HEK293 (cell line): ENCODE data around the gene ZIC5.

Experiments used
- CTCF ChIA-PET: fragments of 350-600 bp; formaldehyde crosslinking; extraction: SDS; loops from one replicate; lab custom pipeline; 2021; ENCODE audit warnings: antibody characterized with exemption; lab: Yijun Ruan, JAX
- POLR2A ChIA-PET: fragments of 300-600 bp; formaldehyde crosslinking; extraction: SDS; loops from one replicate; lab custom pipeline; 2020; ENCODE audit warnings: antibody characterized with exemption, inconsistent platforms; lab: Yijun Ruan, JAX
- H3K27ac ChIP-seq: fragments of 200-500 bp; sonication (Bioruptor generic); 2 replicates; pipeline ENCODE4 v1.5.1; 2014; ENCODE audit warnings: low read depth, low read length, control low read depth, inconsistent platforms; ENCODE audit errors: extremely low read depth
- H3K36me3 ChIP-seq, 2 experiments: fragments of 200-500 bp in 1 of 2; sonication (Bioruptor generic) in 1 of 2; 1 replicate in 1 of 2; 2 replicates in 1 of 2; pipeline ENCODE4 v1.5.1; 2014 to 2017; ENCODE audit warnings: inconsistent platforms in 2 of 2, low read length in 2 of 2; ENCODE audit not compliant: control insufficient read depth in 2 of 2, insufficient read depth in 1 of 2
- H3K4me1 ChIP-seq: fragments of 200-500 bp; sonication (Bioruptor generic); 2 replicates; pipeline ENCODE4 v1.5.1; 2014; ENCODE audit warnings: mild to moderate bottlenecking, low read length, inconsistent platforms; ENCODE audit not compliant: control insufficient read depth, insufficient read depth
- H3K4me3 ChIP-seq: 2 replicates; pipeline ENCODE4 v1.5.1; 2011; ENCODE audit warnings: low read depth, mild to moderate bottlenecking, control low read depth, low read length, moderate library complexity
- H3K9me3 ChIP-seq: fragments of 200-500 bp; sonication (Bioruptor generic); 2 replicates; pipeline ENCODE4 v1.5.1; 2014; ENCODE audit warnings: low read depth, low read length, inconsistent platforms; ENCODE audit not compliant: control insufficient read depth, insufficient read depth
- EGR2 ChIP-seq: fragments of 450-650 bp; formaldehyde crosslinking; IDR thresholded peaks from 2 replicates; pipeline ENCODE4 v1.5.1; 2016; ENCODE audit warnings: low read depth, missing biosample characterization, missing genetic modification characterization
- ELK4 ChIP-seq: IDR thresholded peaks from 2 replicates; pipeline ENCODE4 v1.6.1; 2011; ENCODE audit warnings: mild to moderate bottlenecking, low read depth, low read length, borderline replicate concordance
- FEZF1 ChIP-seq: fragments of 450-650 bp; formaldehyde crosslinking; IDR thresholded peaks from 2 replicates; pipeline ENCODE4 v1.5.1; 2016; ENCODE audit warnings: missing biosample characterization, missing genetic modification characterization
- KLF8 ChIP-seq: fragments of 450-650 bp; formaldehyde crosslinking; IDR thresholded peaks from 2 replicates; pipeline ENCODE4 v1.5.1; 2016; ENCODE audit warnings: missing biosample characterization, missing genetic modification characterization
- MEIS1 ChIP-seq: sonication (generic); formaldehyde crosslinking; IDR thresholded peaks from 2 replicates; pipeline ENCODE4 v1.8.1; 2022; ENCODE audit warnings: missing genetic modification reagents, mild to moderate bottlenecking, borderline replicate concordance
- PBX3 ChIP-seq: sonication (generic); formaldehyde crosslinking; IDR thresholded peaks from 2 replicates; pipeline ENCODE4 v1.8.1; 2022; ENCODE audit warnings: mild to moderate bottlenecking, moderate library complexity, missing genetic modification reagents
- PRDM1 ChIP-seq: fragments of 450-650 bp; formaldehyde crosslinking; IDR thresholded peaks from 2 replicates; pipeline ENCODE4; 2016; ENCODE audit warnings: missing biosample characterization, missing genetic modification characterization
- PRDM6 ChIP-seq: fragments of 450-650 bp; formaldehyde crosslinking; IDR thresholded peaks from 2 replicates; pipeline ENCODE4 v1.5.1; 2017; ENCODE audit warnings: missing biosample characterization, missing genetic modification characterization
- SALL2 ChIP-seq: fragments of 450-650 bp; formaldehyde crosslinking; IDR thresholded peaks from 2 replicates; pipeline ENCODE4 v1.5.0; 2017; ENCODE audit warnings: missing biosample characterization, mild to moderate bottlenecking, missing genetic modification characterization, borderline replicate concordance
- TSHZ1 ChIP-seq: fragments of 450-650 bp; formaldehyde crosslinking; IDR thresholded peaks from 2 replicates; pipeline ENCODE4 v1.5.1; 2016; ENCODE audit warnings: missing biosample characterization, missing genetic modification characterization, borderline replicate concordance
- WT1 ChIP-seq: fragments of 450-650 bp; formaldehyde crosslinking; IDR thresholded peaks from 2 replicates; pipeline ENCODE4 v1.5.1; 2016; ENCODE audit warnings: missing biosample characterization, missing genetic modification characterization
- ZBTB44 ChIP-seq: fragments of 450-650 bp; IDR thresholded peaks from 2 replicates; pipeline ENCODE4 v1.5.1; 2018; ENCODE audit warnings: missing biosample characterization, mild to moderate bottlenecking, missing genetic modification characterization
- ZBTB8A ChIP-seq: fragments of 450-650 bp; formaldehyde crosslinking; IDR thresholded peaks from 2 replicates; pipeline ENCODE4 v1.5.1; 2016; ENCODE audit warnings: missing biosample characterization, missing genetic modification characterization
- ZNF10 ChIP-seq: fragments of 450-650 bp; formaldehyde crosslinking; IDR thresholded peaks from 2 replicates; pipeline ENCODE4 v1.5.1; 2017; ENCODE audit warnings: missing biosample characterization, missing genetic modification characterization
- ZNF121 ChIP-seq: fragments of 450-650 bp; formaldehyde crosslinking; IDR thresholded peaks from 2 replicates; pipeline ENCODE4 v1.5.1; 2016; ENCODE audit warnings: missing biosample characterization, missing genetic modification characterization
- ZNF157 ChIP-seq: fragments of 450-650 bp; formaldehyde crosslinking; IDR thresholded peaks from 2 replicates; pipeline ENCODE4 v1.5.1; 2016; ENCODE audit warnings: missing biosample characterization, missing genetic modification characterization
- ZNF324 ChIP-seq: fragments of 450-650 bp; formaldehyde crosslinking; IDR thresholded peaks from 2 replicates; pipeline ENCODE4 v1.5.1; 2016; ENCODE audit warnings: missing biosample characterization, missing genetic modification characterization
- ZNF335 ChIP-seq: fragments of 450-650 bp; formaldehyde crosslinking; conservative IDR thresholded peaks from 2 replicates; pipeline ENCODE4 v1.5.1; 2016; ENCODE audit warnings: missing biosample characterization, missing genetic modification characterization
- ZNF426 ChIP-seq: fragments of 450-650 bp; formaldehyde crosslinking; IDR thresholded peaks from 2 replicates; pipeline ENCODE4 v1.5.1; 2017; ENCODE audit warnings: missing biosample characterization, missing genetic modification characterization, mild to moderate bottlenecking, inconsistent platforms, moderate library complexity
- ZNF449 ChIP-seq: fragments of 450-650 bp; formaldehyde crosslinking; IDR thresholded peaks from 2 replicates; pipeline ENCODE4 v1.5.1; 2017; ENCODE audit warnings: missing biosample characterization, mild to moderate bottlenecking, missing genetic modification characterization, moderate library complexity
- ZNF521 ChIP-seq: fragments of 450-650 bp; formaldehyde crosslinking; IDR thresholded peaks from 2 replicates; pipeline ENCODE4 v1.5.1; 2017; ENCODE audit warnings: missing biosample characterization, mild to moderate bottlenecking, missing genetic modification characterization
- ZNF561 ChIP-seq: fragments of 450-650 bp; IDR thresholded peaks from 2 replicates; pipeline ENCODE4 v1.5.1; 2018; ENCODE audit warnings: missing biosample characterization, missing genetic modification characterization, borderline replicate concordance
- ZNF600 ChIP-seq: fragments of 450-650 bp; formaldehyde crosslinking; IDR thresholded peaks from 2 replicates; pipeline ENCODE4 v1.5.1; 2016; ENCODE audit warnings: missing biosample characterization, missing genetic modification characterization
- ZNF629 ChIP-seq: fragments of 450-650 bp; formaldehyde crosslinking; IDR thresholded peaks from 2 replicates; pipeline ENCODE4 v1.5.1; 2017; ENCODE audit warnings: missing biosample characterization, missing genetic modification characterization
- ZNF701 ChIP-seq: fragments of 450-650 bp; formaldehyde crosslinking; IDR thresholded peaks from 2 replicates; pipeline ENCODE4 v1.5.1; 2016; ENCODE audit warnings: missing biosample characterization, missing genetic modification characterization
- ZNF830 ChIP-seq: fragments of 450-650 bp; IDR thresholded peaks from 2 replicates; pipeline ENCODE4 v1.5.0; 2018; ENCODE audit warnings: missing biosample characterization, missing genetic modification characterization, low read depth, mild to moderate bottlenecking, moderate library complexity
- ZNF837 ChIP-seq: fragments of 450-650 bp; formaldehyde crosslinking; IDR thresholded peaks from 2 replicates; pipeline ENCODE4 v1.5.1; 2016; ENCODE audit warnings: missing biosample characterization, missing genetic modification characterization
- ZSCAN16 ChIP-seq: fragments of 450-650 bp; formaldehyde crosslinking; IDR thresholded peaks from 2 replicates; pipeline ENCODE4 v1.5.1; 2016; ENCODE audit warnings: missing biosample characterization, missing genetic modification characterization

Gene ZIC5

GRCh38 chr13:99992949-99993351 lies 21.4 kb upstream of the ZIC5 start:
- CTCF ChIA-PET = interaction anchor here (0.6 to 0.9 kb wide), 3 partner anchors 75 to 549 kb away, joined by 3 to 4 read pairs (median 3); no protein-coding TSS in a partner anchor
- Histone ChIP-seq H3K9me3 (no peaks in the 10 kb centered on the region), H3K4me3 (no peak overlapping the region), H3K36me3 (no peaks in the 10 kb centered on the region), H3K27ac (no peak overlapping the region), H3K4me1 (peaks cover 15% of the 10 kb centered on the region)
- POLR2A ChIA-PET = interaction anchor here (1.3 to 2.1 kb wide), 2 partner anchors 11 to 13 kb away, joined by 3 to 6 read pairs; partner anchors contain the start of gene ZIC2
- no peak for TF ChIP-seq KLF8 (tag by site-specific recombination)
- 0 out of 2 replicates have a peak, but pooled peaks have one; percentile 33 for TF ChIP-seq ZNF561 (tag by site-specific recombination)
- no peak for TF ChIP-seq MEIS1 (CRISPR knock-in tag)
- TF ChIP-seq ZNF449 (tag by site-specific recombination) = no peak
- TF ChIP-seq ZSCAN16 = no peak
- TF ChIP-seq ZNF335 = 0 out of 2 replicates have a peak, but pooled peaks have one; percentile 25
- TF ChIP-seq ZNF629 (tag by site-specific recombination) = peak; percentile 36; the same call in 1 of the 2 replicates
- no peak for TF ChIP-seq ZNF157 (tag by site-specific recombination)
- TF ChIP-seq ZBTB44 (tag by site-specific recombination) = peak; percentile 53; the same call in 1 of the 2 replicates
- no peak for TF ChIP-seq EGR2
- TF ChIP-seq ELK4 = no peak
- TF ChIP-seq ZNF830 (tag by site-specific recombination) = no peak
- TF ChIP-seq SALL2 (tag by site-specific recombination) = no peak
- peak; percentile 72 for TF ChIP-seq WT1
- no peak for TF ChIP-seq ZNF837 (tag by site-specific recombination)
- no peak for TF ChIP-seq ZNF426 (tag by site-specific recombination)
- no peak for TF ChIP-seq PBX3 (CRISPR knock-in tag)
- TF ChIP-seq ZNF600 = peak; percentile 80
- TF ChIP-seq ZNF121 (tag by site-specific recombination) = no peak
- TF ChIP-seq ZNF324 = 0 out of 2 replicates have a peak, but pooled peaks have one; percentile 29
- TF ChIP-seq PRDM6 (tag by site-specific recombination) = peak; percentile 94
- TF ChIP-seq TSHZ1 (tag by site-specific recombination) = peak; percentile 49; the same call in 1 of the 2 replicates
- TF ChIP-seq ZNF521 = no peak
- TF ChIP-seq ZBTB8A (tag by site-specific recombination) = peak; percentile 74
- no peak for TF ChIP-seq ZNF701
- TF ChIP-seq FEZF1 (tag by site-specific recombination) = peak; percentile 94
- TF ChIP-seq PRDM1 (tag by site-specific recombination) = peak; percentile 61
- 0 out of 2 replicates have a peak, but pooled peaks have one; percentile 15 for TF ChIP-seq ZNF10 (tag by site-specific recombination)
